H1 (cell line): ENCODE results near the gene PIP5K1B. TPM values are rescaled to one million over a fixed set of nuclear protein-coding genes. Genes with fewer than 3 reads are reported as not detected.

Source experiments
- CTCF ChIA-PET: fragments of 300-600 bp; sonication (Branson Sonifier 250); formaldehyde crosslinking; loops from one replicate; lab custom pipeline; 2021; ENCODE audit not compliant: partially characterized antibody; lab: Charles Lee
- POLR2A ChIA-PET: fragments of 300-600 bp; sonication (Branson Sonifier 250); formaldehyde crosslinking; loops from one replicate; lab custom pipeline; 2021; ENCODE audit warnings: inconsistent platforms; ENCODE audit not compliant: partially characterized antibody; lab: Charles Lee
- DNase-seq, 2 experiments: peaks; one replicate each; pipeline versions ENCODE4 v3.0.0 to v3.0.0-alpha.2; 2010 to 2022; ENCODE audit warnings: low spot score in 2 of 2, low read depth in 1 of 2, mixed read lengths in 1 of 2
- FAIRE-seq: peaks from 2 replicates; lab custom pipeline; 2011; peaks lifted over from hg19 to GRCh38; lab: Jason Lieb, UNC
- H2AFZ ChIP-seq: 2 replicates; pipeline ENCODE4 v1.8.1; 2012; ENCODE audit warnings: low read length, inconsistent platforms
- H2AK5ac ChIP-seq: 2 replicates; pipeline ENCODE4 v1.6.1; 2013; ENCODE audit warnings: low read depth, low read length
- H2BK120ac ChIP-seq: replicated peaks from 2 replicates; pipeline ENCODE3; 2013; ENCODE audit warnings: low read depth, low read length, inconsistent platforms
- H2BK12ac ChIP-seq: 2 replicates; pipeline ENCODE4 v1.6.1; 2013; ENCODE audit warnings: low read depth, low read length
- H2BK15ac ChIP-seq: 2 replicates; pipeline ENCODE4 v1.6.1; 2013; ENCODE audit warnings: low read length
- H2BK20ac ChIP-seq: 2 replicates; pipeline ENCODE4 v1.6.1; 2013; ENCODE audit warnings: low read length
- H2BK5ac ChIP-seq: 2 replicates; pipeline ENCODE4 v1.6.1; 2013; ENCODE audit warnings: low read depth, low read length
- H3K14ac ChIP-seq: 2 replicates; pipeline ENCODE4 v1.6.1; 2013; ENCODE audit warnings: inconsistent platforms; ENCODE audit not compliant: insufficient read length
- H3K18ac ChIP-seq: 2 replicates; pipeline ENCODE4 v1.6.1; 2013; ENCODE audit warnings: low read length; ENCODE audit errors: extremely low read depth
- H3K23ac ChIP-seq: 2 replicates; pipeline ENCODE4 v1.6.1; 2013; ENCODE audit warnings: inconsistent platforms; ENCODE audit not compliant: insufficient read length
- H3K23me2 ChIP-seq: 2 replicates; pipeline ENCODE4 v1.6.1; 2013; ENCODE audit warnings: low read depth, low read length
- H3K27ac ChIP-seq: 2 replicates; pipeline ENCODE4 v1.6.1; 2011; ENCODE audit warnings: low read depth, low read length, inconsistent platforms
- H3K27me3 ChIP-seq, 4 experiments: replicated peaks in 1 of 4; 1 replicate in 1 of 4; 2 replicates in 3 of 4; pipeline versions ENCODE4 v1.6.1 to v1.8.1; 2011 to 2013; ENCODE audit warnings: low read length in 3 of 4, mild to moderate bottlenecking in 3 of 4, inconsistent platforms in 2 of 4, mixed read lengths in 2 of 4, moderate library complexity in 1 of 4; ENCODE audit not compliant: control insufficient read depth in 3 of 4, insufficient read depth in 3 of 4; ENCODE audit errors: extremely low read depth in 1 of 4
- H3K36me3 ChIP-seq, 4 experiments: 2 replicates each; pipeline versions ENCODE4 v1.6.1 to v1.8.1; 2011 to 2013; ENCODE audit warnings: mild to moderate bottlenecking in 4 of 4, low read length in 3 of 4, moderate library complexity in 2 of 4, control low read depth in 1 of 4, inconsistent platforms in 1 of 4; ENCODE audit not compliant: insufficient read depth in 4 of 4, control insufficient read depth in 2 of 4
- H3K4ac ChIP-seq: replicated peaks from 2 replicates; pipeline ENCODE3; 2013; ENCODE audit warnings: low read length, low read depth, mixed read lengths, inconsistent platforms; ENCODE audit not compliant: insufficient read length
- H3K4me1 ChIP-seq, 4 experiments: replicated peaks in 1 of 4; 1 replicate in 1 of 4; 2 replicates in 3 of 4; pipeline versions ENCODE4 v1.6.1 to v1.8.1; 2011 to 2013; ENCODE audit warnings: low read length in 3 of 4, inconsistent platforms in 2 of 4, mixed read lengths in 1 of 4; ENCODE audit not compliant: insufficient read depth in 4 of 4, control insufficient read depth in 3 of 4
- H3K4me2 ChIP-seq, 2 experiments: 2 replicates each; pipeline versions ENCODE4 v1.6.1 to v1.8.1; 2011 to 2013; ENCODE audit warnings: low read depth in 2 of 2, low read length in 2 of 2, control low read depth in 1 of 2, inconsistent platforms in 1 of 2, mild to moderate bottlenecking in 1 of 2; ENCODE audit not compliant: insufficient read depth in 1 of 2
- H3K4me3 ChIP-seq, 4 experiments: fragments of 200-600, 300-600 bp in 1 of 4; sonication (generic), shearing (Covaris generic), sonication (Bioruptor Twin) in 1 of 4; 2 replicates each; pipeline versions ENCODE4 v1.5.1 to v1.8.1; 2011 to 2016; ENCODE audit warnings: low read length in 4 of 4, low read depth in 3 of 4, control low read depth in 2 of 4, inconsistent platforms in 2 of 4, mild to moderate bottlenecking in 2 of 4, mixed read lengths in 1 of 4, moderate library complexity in 1 of 4; ENCODE audit not compliant: insufficient read depth in 2 of 4; ENCODE audit errors: extremely low read depth in 1 of 4
- H3K56ac ChIP-seq: replicated peaks from 2 replicates; pipeline ENCODE3; 2013; ENCODE audit warnings: low read depth, mild to moderate bottlenecking, mixed read lengths, low read length, inconsistent platforms; ENCODE audit not compliant: insufficient read length
- H3K79me1 ChIP-seq: 2 replicates; pipeline ENCODE4 v1.6.1; 2013; ENCODE audit warnings: low read depth, low read length, control low read depth
- H3K79me2 ChIP-seq, 2 experiments: 2 replicates each; pipeline versions ENCODE4 v1.6.1 to v1.8.1; 2012 to 2013; ENCODE audit warnings: low read length in 2 of 2, mild to moderate bottlenecking in 2 of 2, inconsistent platforms in 1 of 2; ENCODE audit not compliant: insufficient read depth in 2 of 2, control insufficient read depth in 1 of 2
- H3K9ac ChIP-seq, 4 experiments: replicated peaks in 1 of 4; 1 replicate in 1 of 4; 2 replicates in 3 of 4; pipeline versions ENCODE4 v1.6.1 to v1.8.1; 2011 to 2013; ENCODE audit warnings: low read depth in 3 of 4, low read length in 3 of 4, control low read depth in 2 of 4, mild to moderate bottlenecking in 2 of 4, moderate library complexity in 2 of 4, inconsistent platforms in 1 of 4; ENCODE audit errors: extremely low read depth in 1 of 4
- H3K9me3 ChIP-seq, 2 experiments: 2 replicates each; pipeline versions ENCODE4 v1.6.1 to v1.8.1; 2012 to 2013; ENCODE audit warnings: mild to moderate bottlenecking in 2 of 2, moderate library complexity in 2 of 2, control low read depth in 1 of 2, inconsistent platforms in 1 of 2, low read depth in 1 of 2, low read length in 1 of 2, mixed read lengths in 1 of 2; ENCODE audit not compliant: insufficient read depth in 2 of 2
- H4K20me1 ChIP-seq, 2 experiments: replicated peaks in 1 of 2; 2 replicates each; pipeline versions ENCODE3 to v1.8.1; 2011 to 2013; ENCODE audit warnings: inconsistent platforms in 2 of 2, low read length in 2 of 2, mild to moderate bottlenecking in 1 of 2; ENCODE audit not compliant: insufficient read depth in 2 of 2, control insufficient read depth in 1 of 2
- H4K5ac ChIP-seq: 2 replicates; pipeline ENCODE4 v1.6.1; 2013; ENCODE audit warnings: low read length, low read depth, mixed read lengths, inconsistent platforms; ENCODE audit not compliant: insufficient read length
- H4K8ac ChIP-seq: 2 replicates; pipeline ENCODE4 v1.8.0; 2013; ENCODE audit warnings: mild to moderate bottlenecking, moderate library complexity, low read length, inconsistent platforms; ENCODE audit not compliant: insufficient read depth; ENCODE audit errors: extremely low read depth
- H4K91ac ChIP-seq: replicated peaks from 2 replicates; pipeline ENCODE3; 2013; ENCODE audit warnings: low read length, mixed read lengths, inconsistent platforms; ENCODE audit not compliant: insufficient read length
- BACH1 ChIP-seq: IDR thresholded peaks from 2 replicates; pipeline ENCODE4 v1.6.1; 2012; ENCODE audit warnings: low read length, improper control_type of control experiment
- HDAC2 ChIP-seq, 2 experiments: fragments of 300-600 bp in 1 of 2; sonication (generic) in 1 of 2; IDR thresholded peaks; 2 replicates each; pipeline ENCODE4 v1.6.1; 2011 to 2012; ENCODE audit warnings: low read depth in 2 of 2, low read length in 2 of 2, mild to moderate bottlenecking in 2 of 2, moderate library complexity in 2 of 2, borderline replicate concordance in 1 of 2, inconsistent platforms in 1 of 2
- PHF8 ChIP-seq: fragments of 200-600 bp; sonication (generic); conservative IDR thresholded peaks from 2 replicates; pipeline ENCODE4 v1.7.1; 2012; ENCODE audit warnings: low read depth, mild to moderate bottlenecking, inconsistent platforms, low read length, moderate library complexity
- POLR2A ChIP-seq, 2 experiments: IDR thresholded peaks; 1 replicate in 1 of 2; 2 replicates in 1 of 2; pipeline ENCODE4 v1.6.1; 2011; ENCODE audit warnings: low read depth in 2 of 2, low read length in 2 of 2, mild to moderate bottlenecking in 2 of 2; ENCODE audit errors: control extremely low read depth in 1 of 2
- RBBP5 ChIP-seq: IDR thresholded peaks from 2 replicates; pipeline ENCODE4 v1.7.1; 2012; ENCODE audit warnings: low read depth, mild to moderate bottlenecking, inconsistent platforms, low read length, moderate library complexity, borderline replicate concordance
- WGBS, 2 experiments: shearing (Covaris generic) in 1 of 2; methylation state at CpG; one replicate each; pipeline versions ENCODE4 v1.1.6 to v1.1.7; 2013 to 2015; ENCODE audit warnings: low lambda C conversion rate in 2 of 2, mixed read lengths in 2 of 2, inconsistent platforms in 1 of 2, low coverage in 1 of 2, missing lambda C conversion rate in 1 of 2; ENCODE audit not compliant: insufficient replicate concordance in 2 of 2, insufficient coverage in 1 of 2, insufficient read length in 1 of 2; ENCODE audit errors: extremely low coverage in 1 of 2, missing lambda C conversion rate in 1 of 2; 5-methylcytosine and 5-hydroxymethylcytosine counted together
- polyA plus RNA-seq, 7 experiments: library from polyadenylated mRNA; depleted of rRNA in 3 of 7; stranded (reverse) in 5 of 7; unstranded in 2 of 7; fragments of >200 nt in 5 of 7; fragments of 200-250 nt in 2 of 7; gene quantifications; 1 replicate in 5 of 7; 2 replicates in 1 of 7; 4 replicates in 1 of 7; pipeline versions ENCODE4 v1.2.1 to v1.2.3, GENCODE V29; 2011 to 2013; ENCODE audit warnings: missing spikeins in 2 of 7, mixed read lengths in 2 of 7
- total RNA-seq: library from RNA; stranded (reverse); fragmentation: NEBNext Ultra II Directional; extraction: Animal tissue kit (Norgen Biotek cat#: 25700); gene quantifications from 2 replicates; pipeline ENCODE4 v1.2.1, GENCODE V29; 2021

PIP5K1B gene
- total and polyA plus RNA-seq, 2 of the 8 experiments (the other 6 are each of a cell fraction or from before 2014, with no cell fraction given): 4.7 to 7.7 TPM

DNA sequence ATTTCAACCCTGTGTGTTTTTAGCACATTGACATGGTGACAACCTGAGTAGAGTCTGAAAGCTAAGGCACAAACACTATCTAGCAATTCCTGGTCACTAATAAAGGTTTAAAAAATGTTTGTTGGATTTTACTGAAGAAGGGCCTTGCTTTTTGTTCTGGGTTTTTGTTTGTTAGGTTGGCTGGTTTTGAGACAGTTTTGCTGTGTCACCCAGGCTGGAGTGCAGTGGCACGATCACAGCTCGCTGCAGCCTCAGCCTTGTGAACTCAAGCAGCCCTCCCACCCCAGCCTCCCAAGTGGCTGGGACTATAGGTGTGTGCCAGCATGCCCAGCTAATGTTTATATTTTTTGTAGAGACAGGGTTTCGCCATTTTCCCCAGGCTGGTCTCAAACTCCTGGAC is 269.9 kb downstream of the PIP5K1B start:
- 95% methylated on average over 3 of the region's 3 CpGs; no CpG with 5 or more reads in 1 of the 2 experiments for WGBS, 2 experiments
- no peaks in the 10 kb centered on the region for H3K79me2 ChIP-seq
- H4K20me1 ChIP-seq: no peaks in the 10 kb centered on the region
- no peak overlapping the region for H2BK5ac ChIP-seq
- no peak overlapping the region for H4K8ac ChIP-seq
- no peak for FAIRE-seq
- no peak overlapping the region for H2BK20ac ChIP-seq
- H3K27me3 ChIP-seq: no peaks in the 10 kb centered on the region
- no peaks in the 10 kb centered on the region for H3K79me1 ChIP-seq
- no peak overlapping the region for H3K56ac ChIP-seq
- H3K18ac ChIP-seq: no peak overlapping the region
- no peaks in the 10 kb centered on the region for H3K23me2 ChIP-seq
- no peak overlapping the region for H2BK15ac ChIP-seq
- no peak for DNase-seq
- no peak overlapping the region for H4K91ac ChIP-seq
- H2AK5ac ChIP-seq: no peak overlapping the region
- peaks cover 0 to 2% (median under 1%) of the 10 kb centered on the region in 4 experiments; a peak in 1 of 7 replicates for H3K4me1 ChIP-seq
- no peak overlapping the region for H3K23ac ChIP-seq
- H2BK120ac ChIP-seq: no peak overlapping the region
- no peak overlapping the region for H4K5ac ChIP-seq
- ChIA-PET CTCF (interaction anchor here (0.6 to 2.0 kb wide), 5 partner anchors 9 to 297 kb away, joined by 3 to 5 read pairs (median 3); no protein-coding TSS in a partner anchor), POLR2A (no interaction called here)
- TF ChIP-seq RBBP5 (no peak), HDAC2 (IDR thresholded peaks at IDR 0.05; ENCODE audit: borderline replicate concordance in 1 of 2, low read depth in 2 of 2, low read length in 2 of 2) (no peak), PHF8 (no peak), POLR2A (IDR thresholded peaks at IDR 0.05; ENCODE audit: control extremely low read depth in 1 of 2, low read depth in 2 of 2, low read length in 2 of 2) (no peak), BACH1 (no peak)
- H3K4me2 ChIP-seq: no peak overlapping the region
- peaks cover 9 to 11% of the 10 kb centered on the region in 2 experiments; a peak in 3 of 4 replicates for H3K9me3 ChIP-seq
- H3K9ac ChIP-seq: no peak overlapping the region
- no peak overlapping the region for H2BK12ac ChIP-seq
- no peak overlapping the region for H3K4me3 ChIP-seq
- no peak overlapping the region for H3K14ac ChIP-seq
- no peak overlapping the region for H2AFZ ChIP-seq
- H3K27ac ChIP-seq: no peak overlapping the region
- H3K36me3 ChIP-seq: 0 out of 8 replicates have a peak, but pooled peaks cover 0 to 2% (median 0%) of the 10 kb centered on the region in 4 experiments
- H3K4ac ChIP-seq: no peak overlapping the region
